ENCODE measurements around the gene S100A16. TPM values are rescaled to one million over a fixed set of nuclear protein-coding genes. Genes with fewer than 3 reads are reported as not detected.
"Not testable (repeated sequence)": the region's sequence is repeated elsewhere in the genome, so short reads cannot be mapped to it uniquely, and the experiment has no call there.

S100A16 gene
- total RNA-seq, 1 donor from 2014 or later: 1,016 TPM

GRCh38 chr1:153567621-153568366, 45.1 kb downstream of the S100A16 start:
- H3K4me3 ChIP-seq (ENCODE audit: low read depth, low read length): peak overlapping the region; percentile 33
- TF ChIP-seq CTCF (conservative IDR thresholded peaks at IDR 0.05; ENCODE audit: low read depth, low read length): no peak
- DNase-seq (ENCODE audit: low read depth): peak; percentile 90

- no peak for TF ChIP-seq CTCF (conservative IDR thresholded peaks at IDR 0.05; ENCODE audit: low read depth, low read length)
- no peak overlapping the region for H3K4me3 ChIP-seq (ENCODE audit: low read depth, low read length)
- DNase-seq (ENCODE audit: low read depth): peak; percentile 87
Measured at GRCh38 chr1:153566414-153567371, 46.2 kb downstream of the S100A16 start.

- peak within 1 kb of the TSS; percentile 36 for H3K4me3 ChIP-seq (ENCODE audit: low read depth, low read length)
Measured at GRCh38 chr1:153565529-153566374, 47.2 kb downstream of the S100A16 start, which contains the start of gene S100A2. TSS of gene S100A2 (minus strand) at chr1:153565844. CDS start at chr1:153563877, 1,967 bp downstream.

GRCh38 chr1:153563991-153564390, 48.9 kb downstream of the S100A16 start:
- H3K4me3 ChIP-seq (ENCODE audit: low read depth, low read length): peak overlapping the region; percentile 36
- no peak for DNase-seq (ENCODE audit: low read depth)
- TF ChIP-seq CTCF (conservative IDR thresholded peaks at IDR 0.05; ENCODE audit: low read depth, low read length): no peak

More at GRCh38 chr1:153565529-153566374, 47.2 kb downstream of the S100A16 start, which contains the start of gene S100A2:
- DNase-seq (ENCODE audit: low read depth): peak; percentile 88
- TF ChIP-seq CTCF (conservative IDR thresholded peaks at IDR 0.05; ENCODE audit: low read depth, low read length): no peak

- H3K4me3 ChIP-seq (ENCODE audit: low read depth, low read length): peak overlapping the region; percentile 36
- DNase-seq (ENCODE audit: low read depth): no peak
- TF ChIP-seq CTCF (conservative IDR thresholded peaks at IDR 0.05; ENCODE audit: low read depth, low read length): no peak
Measured at GRCh38 chr1:153563483-153563901, 49.4 kb downstream of the S100A16 start.

- H3K4me3 ChIP-seq (ENCODE audit: low read depth, low read length); DNase-seq (ENCODE audit: low read depth): not testable (repeated sequence)
Measured at GRCh38 chr1:153562021-153562420, 50.9 kb downstream of the S100A16 start.
